ENCODE results near the gene AP1S1. TPM values are rescaled to one million over a fixed set of nuclear protein-coding genes. Genes with fewer than 3 reads are reported as not detected.
A peak's percentile ranks its signal among the peaks of the same experiment; 100 is the strongest.

The AP1S1 gene
- total RNA-seq, 4 donors from 2014 or later = 28.2 to 44.4 (median 35.5) TPM

DNA sequence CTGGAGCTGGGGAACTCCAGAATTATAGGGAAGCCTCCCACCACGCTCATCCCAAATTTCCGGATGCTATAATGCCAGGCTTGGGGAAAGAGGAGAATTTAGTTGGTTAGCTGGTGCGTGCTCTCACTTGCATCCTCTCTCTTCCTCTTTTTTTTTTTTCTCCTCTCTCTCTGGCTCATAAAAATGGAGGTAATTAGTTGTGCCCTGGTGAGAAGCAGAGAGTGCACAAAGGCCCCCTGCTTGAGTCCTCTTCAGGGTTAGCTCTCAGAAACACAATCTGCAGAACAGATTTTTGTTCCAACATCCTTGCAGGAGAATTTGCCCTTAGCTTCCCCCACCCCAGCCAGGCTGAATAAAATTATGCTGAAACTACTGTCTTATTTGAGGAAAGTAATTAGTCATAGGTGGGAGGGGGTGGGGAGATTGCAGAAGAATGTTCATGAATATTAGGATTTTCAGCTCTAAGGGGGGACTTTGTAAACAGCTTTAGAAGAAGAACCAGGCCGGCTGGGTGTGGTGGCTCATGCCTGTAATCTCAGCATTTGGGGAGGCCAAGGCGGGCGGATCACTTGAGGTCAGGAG is 19.8 kb upstream of the AP1S1 start:
- no peaks in the 10 kb centered on the region for H3K27me3 ChIP-seq
- H3K9me3 ChIP-seq = no peaks in the 10 kb centered on the region
- no peak for DNase-seq (ENCODE audit: extremely low spot score)
- H3K27ac ChIP-seq (replicated peaks in 1 of 4) = no peak overlapping the region
- intact Hi-C loops (cut with DNase I) = no loop called here
- no peak for TF ChIP-seq POLR2A (IDR thresholded peaks at IDR 0.05; ENCODE audit: low read depth)
- TF ChIP-seq, protein P1, sequence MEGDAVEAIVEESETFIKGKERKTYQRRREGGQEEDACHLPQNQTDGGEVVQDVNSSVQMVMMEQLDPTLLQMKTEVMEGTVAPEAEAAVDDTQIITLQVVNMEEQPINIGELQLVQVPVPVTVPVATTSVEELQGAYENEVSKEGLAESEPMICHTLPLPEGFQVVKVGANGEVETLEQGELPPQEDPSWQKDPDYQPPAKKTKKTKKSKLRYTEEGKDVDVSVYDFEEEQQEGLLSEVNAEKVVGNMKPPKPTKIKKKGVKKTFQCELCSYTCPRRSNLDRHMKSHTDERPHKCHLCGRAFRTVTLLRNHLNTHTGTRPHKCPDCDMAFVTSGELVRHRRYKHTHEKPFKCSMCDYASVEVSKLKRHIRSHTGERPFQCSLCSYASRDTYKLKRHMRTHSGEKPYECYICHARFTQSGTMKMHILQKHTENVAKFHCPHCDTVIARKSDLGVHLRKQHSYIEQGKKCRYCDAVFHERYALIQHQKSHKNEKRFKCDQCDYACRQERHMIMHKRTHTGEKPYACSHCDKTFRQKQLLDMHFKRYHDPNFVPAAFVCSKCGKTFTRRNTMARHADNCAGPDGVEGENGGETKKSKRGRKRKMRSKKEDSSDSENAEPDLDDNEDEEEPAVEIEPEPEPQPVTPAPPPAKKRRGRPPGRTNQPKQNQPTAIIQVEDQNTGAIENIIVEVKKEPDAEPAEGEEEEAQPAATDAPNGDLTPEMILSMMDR (IDR thresholded peaks at IDR 0.05) = no peak
- no peak for TF ChIP-seq EP300 (IDR thresholded peaks at IDR 0.05)
- TF ChIP-seq POLR2AphosphoS5 (IDR thresholded peaks at IDR 0.05) = no peak
- WGBS = 88% methylated on average over 6 of the region's 6 CpGs
- no peak overlapping the region for H3K4me3 ChIP-seq
- peaks cover 0 to 43% (median 2%) of the 10 kb centered on the region in 4 donors for H3K36me3 ChIP-seq
- peaks cover 7 to 14% (median 13%) of the 10 kb centered on the region in 4 donors for H3K4me1 ChIP-seq

DNA sequence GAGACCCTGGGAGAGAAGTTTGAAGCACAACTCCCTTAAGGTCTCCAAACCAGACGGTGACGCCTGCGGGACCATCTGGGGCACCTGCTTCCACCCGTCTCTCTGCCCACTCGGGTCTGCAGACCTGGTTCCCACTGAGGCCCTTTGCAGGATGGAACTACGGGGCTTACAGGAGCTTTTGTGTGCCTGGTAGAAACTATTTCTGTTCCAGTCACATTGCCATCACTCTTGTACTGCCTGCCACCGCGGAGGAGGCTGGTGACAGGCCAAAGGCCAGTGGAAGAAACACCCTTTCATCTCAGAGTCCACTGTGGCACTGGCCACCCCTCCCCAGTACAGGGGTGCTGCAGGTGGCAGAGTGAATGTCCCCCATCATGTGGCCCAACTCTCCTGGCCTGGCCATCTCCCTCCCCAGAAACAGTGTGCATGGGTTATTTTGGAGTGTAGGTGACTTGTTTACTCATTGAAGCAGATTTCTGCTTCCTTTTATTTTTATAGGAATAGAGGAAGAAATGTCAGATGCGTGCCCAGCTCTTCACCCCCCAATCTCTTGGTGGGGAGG is 16.5 kb upstream of the AP1S1 start:
- intact Hi-C loops (cut with DNase I) = loop anchor here (1.0 kb wide), 1 partner anchor 43 kb away; no protein-coding TSS in a partner anchor
- no peaks in the 10 kb centered on the region for H3K9me3 ChIP-seq
- H3K27me3 ChIP-seq = peaks cover 0 to 8% (median 0%) of the 10 kb centered on the region in 4 donors
- H3K4me3 ChIP-seq = peak overlapping the region in 2 of 4 donors; percentile 22 to 33
- peaks cover 7 to 14% (median 13%) of the 10 kb centered on the region in 4 donors for H3K4me1 ChIP-seq
- WGBS = 71% methylated on average over 6 of the region's 9 CpGs
- no peak for DNase-seq (ENCODE audit: extremely low spot score)
- TF ChIP-seq POLR2A (IDR thresholded peaks at IDR 0.05; ENCODE audit: low read depth) = no peak
- TF ChIP-seq POLR2AphosphoS5 (IDR thresholded peaks at IDR 0.05) = no peak
- TF ChIP-seq, protein P1 (IDR thresholded peaks at IDR 0.05) = no peak
- no peak for TF ChIP-seq EP300 (IDR thresholded peaks at IDR 0.05)
- H3K27ac ChIP-seq (replicated peaks in 1 of 4) = peak overlapping the region; percentile 42 to 62 (median 50)
- peaks cover 0 to 20% (median 2%) of the 10 kb centered on the region in 4 donors for H3K36me3 ChIP-seq

DNA sequence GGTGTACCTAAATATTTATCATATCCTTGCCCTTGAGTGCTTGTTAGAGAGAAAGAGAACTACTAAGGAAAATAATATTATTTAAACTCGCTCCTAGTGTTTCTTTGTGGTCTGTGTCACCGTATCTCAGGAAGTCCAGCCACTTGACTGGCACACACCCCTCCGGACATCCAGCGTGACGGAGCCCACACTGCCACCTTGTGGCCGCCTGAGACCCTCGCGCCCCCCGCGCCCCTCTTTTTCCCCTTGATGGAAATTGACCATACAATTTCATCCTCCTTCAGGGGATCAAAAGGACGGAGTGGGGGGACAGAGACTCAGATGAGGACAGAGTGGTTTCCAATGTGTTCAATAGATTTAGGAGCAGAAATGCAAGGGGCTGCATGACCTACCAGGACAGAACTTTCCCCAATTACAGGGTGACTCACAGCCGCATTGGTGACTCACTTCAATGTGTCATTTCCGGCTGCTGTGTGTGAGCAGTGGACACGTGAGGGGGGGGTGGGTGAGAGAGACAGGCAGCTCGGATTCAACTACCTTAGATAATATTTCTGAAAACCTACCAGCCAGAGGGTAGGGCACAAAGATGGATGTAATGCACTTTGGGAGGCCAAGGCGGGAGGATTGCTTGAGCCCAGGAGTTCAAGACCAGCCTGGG is 15.9 kb upstream of the AP1S1 start:
- intact Hi-C loops (cut with DNase I) = loop anchor here (1.0 kb wide), 1 partner anchor 44 kb away; no protein-coding TSS in a partner anchor
- peak overlapping the region in 3 of 4 donors; percentile 22 to 33 (median 26) for H3K4me3 ChIP-seq
- 5% methylated on average over 13 of the region's 16 CpGs for WGBS
- no peaks in the 10 kb centered on the region for H3K9me3 ChIP-seq
- peaks cover 7 to 14% (median 13%) of the 10 kb centered on the region in 4 donors for H3K4me1 ChIP-seq
- peak overlapping the region; percentile 42 to 62 (median 50) for H3K27ac ChIP-seq (replicated peaks in 1 of 4)
- peak; percentile 96 for DNase-seq (ENCODE audit: extremely low spot score)
- H3K27me3 ChIP-seq = peaks cover 0 to 10% (median 0%) of the 10 kb centered on the region in 4 donors
- TF ChIP-seq, protein P1 (IDR thresholded peaks at IDR 0.05) = peak; percentile 81 to 88 (median 86)
- TF ChIP-seq POLR2AphosphoS5 (IDR thresholded peaks at IDR 0.05) (peak; percentile 50 to 71), POLR2A (IDR thresholded peaks at IDR 0.05; ENCODE audit: low read depth) (no peak), EP300 (IDR thresholded peaks at IDR 0.05) (no peak)
- H3K36me3 ChIP-seq = peaks cover 0 to 20% (median 2%) of the 10 kb centered on the region in 4 donors

DNA sequence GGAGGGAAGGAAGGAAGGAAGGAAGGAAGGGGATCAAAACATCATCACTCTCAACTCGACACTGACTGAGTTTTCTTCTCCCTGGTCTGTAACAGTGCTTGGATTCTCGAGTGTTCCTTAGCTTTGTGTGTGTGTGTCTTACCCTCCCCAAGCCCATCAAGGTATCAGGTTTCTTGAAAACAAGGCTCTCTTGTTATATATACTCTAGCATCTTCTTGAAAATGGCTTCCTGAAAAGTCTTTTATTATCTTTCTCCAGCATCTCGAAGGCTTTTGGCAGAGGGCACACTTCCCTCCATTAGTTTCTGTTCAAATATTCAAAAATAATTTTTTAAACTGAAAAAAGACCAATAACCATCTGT is 14.0 kb upstream of the AP1S1 start:
- no peaks in the 10 kb centered on the region for H3K9me3 ChIP-seq
- no peak overlapping the region for H3K27ac ChIP-seq (replicated peaks in 1 of 4)
- DNase-seq (ENCODE audit: extremely low spot score) = no peak
- TF ChIP-seq EP300 (IDR thresholded peaks at IDR 0.05) = no peak
- no peak for TF ChIP-seq POLR2A (IDR thresholded peaks at IDR 0.05; ENCODE audit: low read depth)
- no peak for TF ChIP-seq POLR2AphosphoS5 (IDR thresholded peaks at IDR 0.05)
- TF ChIP-seq, protein P1 (IDR thresholded peaks at IDR 0.05) = no peak
- WGBS = 43% methylated on average over 3 of the region's 3 CpGs
- H3K36me3 ChIP-seq = peaks cover 0 to 9% (median 2%) of the 10 kb centered on the region in 4 donors
- no peak overlapping the region for H3K4me3 ChIP-seq
- H3K4me1 ChIP-seq = peaks cover 13 to 24% (median 22%) of the 10 kb centered on the region in 4 donors
- intact Hi-C loops (cut with DNase I) = loop anchor here (5.0 to 10.0 kb wide), 2 partner anchors 54 to 142 kb away; no protein-coding TSS in a partner anchor
- H3K27me3 ChIP-seq = peaks cover 0 to 10% (median 0%) of the 10 kb centered on the region in 4 donors

Data from esophagus muscularis mucosa (tissue), 4 donors.